Ovary (tissue), 3 donors: Measurements from ENCODE around the gene DERA.

ENCODE experiments used
- CTCF ChIP-seq, 3 donors: fragments of 450-650 bp in 2 of 3; fragments of 200-600 bp in 1 of 3; IDR thresholded peaks; one replicate each; pipeline versions ENCODE4 v1.5.1 to v1.8.0; 2016 to 2022; ENCODE audit warnings: antibody characterized with exemption in 3 of 3, mild to moderate bottlenecking in 1 of 3
- EP300 ChIP-seq: sonication (generic); formaldehyde crosslinking; IDR thresholded peaks from one replicate; pipeline ENCODE4 v1.6.1; 2017; ENCODE audit warnings: antibody characterized with exemption
- donor health status: DM: no; HTN: no; CAD: no.

GRCh38 chr12:15904378-15904920 lies 6.7 kb upstream of the DERA start:
- TF ChIP-seq CTCF (IDR thresholded peaks at IDR 0.05) (no peak), EP300 (no peak)
